ENCODE measurements around the gene DNAJC17.

DNA sequence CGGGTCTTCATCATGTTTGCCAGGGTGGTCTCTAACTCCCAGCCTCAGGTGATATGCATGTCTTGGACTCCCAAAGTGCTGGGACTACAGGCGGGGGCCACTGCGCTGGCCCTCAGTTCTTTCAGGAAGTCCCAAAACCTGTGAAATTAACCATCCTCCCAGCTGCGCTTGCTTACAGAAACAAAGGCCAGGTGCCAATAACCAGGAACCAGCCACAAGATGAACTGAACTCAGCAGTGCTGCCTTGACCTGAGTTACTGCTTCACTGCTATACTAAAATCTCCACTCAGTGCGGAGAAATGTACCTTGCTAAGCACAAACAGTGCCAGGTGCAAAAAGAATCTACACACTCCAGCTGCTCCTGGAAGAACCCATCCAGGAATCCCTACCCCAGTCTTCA lies 47.3 kb downstream of the DNAJC17 start:
- TF ChIP-seq, protein P1, sequence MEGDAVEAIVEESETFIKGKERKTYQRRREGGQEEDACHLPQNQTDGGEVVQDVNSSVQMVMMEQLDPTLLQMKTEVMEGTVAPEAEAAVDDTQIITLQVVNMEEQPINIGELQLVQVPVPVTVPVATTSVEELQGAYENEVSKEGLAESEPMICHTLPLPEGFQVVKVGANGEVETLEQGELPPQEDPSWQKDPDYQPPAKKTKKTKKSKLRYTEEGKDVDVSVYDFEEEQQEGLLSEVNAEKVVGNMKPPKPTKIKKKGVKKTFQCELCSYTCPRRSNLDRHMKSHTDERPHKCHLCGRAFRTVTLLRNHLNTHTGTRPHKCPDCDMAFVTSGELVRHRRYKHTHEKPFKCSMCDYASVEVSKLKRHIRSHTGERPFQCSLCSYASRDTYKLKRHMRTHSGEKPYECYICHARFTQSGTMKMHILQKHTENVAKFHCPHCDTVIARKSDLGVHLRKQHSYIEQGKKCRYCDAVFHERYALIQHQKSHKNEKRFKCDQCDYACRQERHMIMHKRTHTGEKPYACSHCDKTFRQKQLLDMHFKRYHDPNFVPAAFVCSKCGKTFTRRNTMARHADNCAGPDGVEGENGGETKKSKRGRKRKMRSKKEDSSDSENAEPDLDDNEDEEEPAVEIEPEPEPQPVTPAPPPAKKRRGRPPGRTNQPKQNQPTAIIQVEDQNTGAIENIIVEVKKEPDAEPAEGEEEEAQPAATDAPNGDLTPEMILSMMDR (IDR thresholded peaks at IDR 0.05), result no peak
- no peak for TF ChIP-seq EP300 (IDR thresholded peaks at IDR 0.05)
- TF ChIP-seq POLR2AphosphoS5 (IDR thresholded peaks at IDR 0.05), result no peak
- TF ChIP-seq POLR2A (IDR thresholded peaks at IDR 0.05), result no peak
